ENCODE measurements around the gene ATP4A. TPM values are rescaled to one million over a fixed set of nuclear protein-coding genes. Genes with fewer than 3 reads are reported as not detected.

ATP4A gene
- total RNA-seq, 2 donors from 2014 or later: not detected

DNA sequence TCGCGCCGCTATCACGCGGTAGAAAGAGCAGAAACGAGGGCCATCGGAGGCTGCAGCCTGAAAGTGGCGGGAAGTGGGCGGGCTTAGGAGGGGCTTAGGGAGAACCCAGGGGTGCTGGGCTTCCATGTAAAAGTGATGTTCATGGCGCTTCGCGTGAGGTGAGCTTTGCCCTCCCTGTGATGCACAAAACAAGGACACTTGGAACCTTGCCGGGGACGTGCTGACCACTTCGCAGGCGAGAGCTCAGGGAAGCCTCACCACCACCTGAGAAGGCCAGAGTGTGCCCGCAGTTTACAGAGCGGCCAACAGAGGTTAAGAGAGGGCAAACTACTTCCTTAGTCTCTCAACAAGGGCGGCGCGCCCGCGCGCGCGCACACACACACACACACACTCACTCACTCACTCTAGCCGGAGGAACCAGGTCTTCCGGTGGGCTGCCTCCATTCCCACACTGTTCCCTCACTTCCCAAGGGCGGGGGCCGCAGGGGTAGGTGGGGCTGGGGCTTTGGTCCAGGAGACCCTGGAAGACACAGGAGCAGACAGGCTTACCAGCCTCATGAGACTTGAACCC is 29.6 kb downstream of the ATP4A start:
- Mint-ChIP-seq H3K27me3 (peaks cover 13 to 21% of the 10 kb centered on the region in 2 donors), H3K4me1 (ENCODE audit: low read depth in 2 of 2) (peaks cover 13 to 18% of the 10 kb centered on the region in 2 donors), H3K4me3 (peak overlapping the region; percentile 27), H3K9me3 (no peaks in the 10 kb centered on the region), H3K27ac (no peak overlapping the region), H3K36me3 (no peaks in the 10 kb centered on the region)
- ATAC-seq (peak; percentile 64 to 75), DNase-seq (ENCODE audit: low spot score) (no peak)

DNA sequence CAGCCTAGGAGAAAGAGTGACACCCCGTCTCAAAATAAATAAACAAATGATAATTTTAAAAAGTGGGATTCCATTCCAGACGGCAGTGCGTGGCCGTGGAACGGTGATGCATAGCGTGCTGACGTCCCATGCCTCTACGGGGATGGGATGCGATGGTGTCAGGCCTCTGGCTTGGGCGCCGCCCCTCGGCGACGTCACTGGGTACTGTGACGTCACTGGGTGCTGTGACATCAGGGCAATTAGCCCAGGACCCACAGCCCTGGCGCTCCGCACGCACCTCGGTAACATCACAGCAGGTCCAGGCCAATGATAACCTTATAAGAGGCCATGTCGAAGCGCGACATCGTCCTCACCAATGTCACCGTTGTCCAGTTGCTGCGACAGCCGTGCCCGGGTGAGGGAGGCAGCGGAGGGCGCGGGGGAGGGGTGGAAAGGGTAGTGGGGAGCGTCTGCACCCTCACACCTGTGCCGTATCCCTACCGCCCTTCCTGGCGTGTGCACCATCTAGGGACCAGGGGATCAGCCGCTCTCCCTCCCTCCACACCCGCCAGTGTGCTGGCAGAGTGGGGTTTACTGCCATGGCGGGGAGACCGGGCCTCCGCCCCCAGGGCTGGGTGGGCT is 30.1 kb downstream of the ATP4A start, which contains the start of gene GAPDHS:
TSS of gene GAPDHS (plus strand) at position 256 of the 621 bp plus-strand sequence. CDS start at position 328, 72 bp downstream.
- peak within 1 kb of the TSS; percentile 27 for H3K4me3 Mint-ChIP-seq
- H3K4me1 Mint-ChIP-seq (ENCODE audit: low read depth in 2 of 2): peaks cover 13 to 18% of the 10 kb centered on the region in 2 donors
- ATAC-seq (peak in 1 of 2 donors; percentile 13), DNase-seq (ENCODE audit: low spot score) (no peak)
- H3K27ac Mint-ChIP-seq: no peak within 1 kb of the TSS
- peaks cover 18 to 27% of the 10 kb centered on the region in 2 donors for H3K27me3 Mint-ChIP-seq
- H3K36me3 Mint-ChIP-seq: no peaks in the 10 kb centered on the region
- H3K9me3 Mint-ChIP-seq: no peaks in the 10 kb centered on the region

DNA sequence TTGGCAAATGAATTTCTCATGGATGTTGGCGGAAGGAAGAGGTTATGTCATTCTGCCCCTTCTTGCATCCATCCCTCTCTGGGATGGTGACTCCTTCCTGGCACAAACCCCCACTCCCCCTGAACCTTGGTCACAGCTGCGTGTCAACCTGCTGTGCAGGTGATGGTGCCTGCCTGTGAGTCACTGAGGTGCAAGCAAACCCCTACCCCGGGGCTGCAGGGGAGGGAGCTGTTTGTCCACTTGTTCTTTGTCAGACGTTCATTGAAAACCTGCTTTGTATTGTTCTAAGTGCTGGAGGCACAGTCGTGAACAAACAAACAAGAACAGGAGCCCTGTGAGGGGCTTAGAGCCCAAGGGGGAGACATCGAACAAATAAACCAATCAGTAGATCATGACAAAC is 32.2 kb downstream of the ATP4A start:
- Mint-ChIP-seq H3K4me1 (ENCODE audit: low read depth in 2 of 2) (peaks cover 8 to 12% of the 10 kb centered on the region in 2 donors), H3K36me3 (no peaks in the 10 kb centered on the region), H3K4me3 (no peak overlapping the region), H3K9me3 (no peaks in the 10 kb centered on the region), H3K27me3 (peaks cover 26 to 27% of the 10 kb centered on the region in 2 donors), H3K27ac (no peak overlapping the region)
- DNase-seq (ENCODE audit: low spot score) (no peak), ATAC-seq (no peak)

DNA sequence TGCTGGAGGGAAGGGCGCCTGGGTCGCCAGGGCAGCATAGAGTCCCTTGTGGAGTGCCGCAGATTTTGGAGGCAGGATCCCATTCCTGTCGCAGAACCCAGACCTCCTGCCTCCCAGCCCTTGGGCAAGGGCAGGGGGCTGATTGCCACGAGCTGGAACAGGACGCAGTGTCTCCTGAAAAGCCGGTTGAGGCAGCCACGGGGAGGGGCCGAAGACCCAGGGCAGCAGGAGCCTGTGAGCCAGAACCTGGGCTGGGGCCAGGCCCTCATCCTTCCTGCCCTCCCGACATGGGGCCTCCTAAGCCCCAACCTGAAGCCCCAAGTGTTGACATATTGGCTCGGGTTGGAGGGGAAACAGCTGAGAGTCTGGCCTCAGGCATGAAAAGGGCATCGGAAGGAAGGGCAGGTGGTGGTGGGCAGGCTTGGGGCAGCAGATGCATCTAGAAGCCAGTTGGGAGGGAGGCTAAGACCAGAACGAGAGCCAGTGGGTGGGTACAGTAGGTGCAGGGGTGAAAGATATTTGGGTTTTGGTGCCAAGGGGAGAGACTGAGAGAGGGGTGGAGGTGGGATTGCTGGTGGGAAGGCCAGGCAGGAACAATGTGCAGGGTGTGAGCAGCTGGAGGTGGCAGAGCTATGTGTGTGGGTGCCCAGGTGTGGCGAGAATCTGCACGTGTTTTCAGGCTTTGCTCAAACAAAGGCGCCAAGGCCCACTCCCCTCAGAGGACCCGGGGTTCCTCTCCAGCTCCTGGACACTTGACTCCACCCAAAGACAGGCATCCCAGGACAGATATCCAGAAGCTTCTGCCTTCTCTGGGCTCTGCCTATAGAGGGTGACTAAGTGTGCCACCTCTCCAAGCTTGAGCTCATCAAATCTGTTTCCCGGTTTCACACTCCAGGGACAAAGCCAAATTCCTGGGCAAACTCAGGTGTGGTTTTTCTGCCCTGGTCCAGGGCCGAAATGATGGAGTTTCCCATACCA is 33.9 kb downstream of the ATP4A start:
- Mint-ChIP-seq H3K9me3 (no peaks in the 10 kb centered on the region), H3K4me1 (ENCODE audit: low read depth in 2 of 2) (peaks cover 8 to 11% of the 10 kb centered on the region in 2 donors), H3K27me3 (peaks cover 26 to 27% of the 10 kb centered on the region in 2 donors), H3K36me3 (no peaks in the 10 kb centered on the region), H3K27ac (no peak overlapping the region), H3K4me3 (no peak overlapping the region)
- ATAC-seq (peak in 1 of 2 donors; percentile 17), DNase-seq (ENCODE audit: low spot score) (no peak)

DNA sequence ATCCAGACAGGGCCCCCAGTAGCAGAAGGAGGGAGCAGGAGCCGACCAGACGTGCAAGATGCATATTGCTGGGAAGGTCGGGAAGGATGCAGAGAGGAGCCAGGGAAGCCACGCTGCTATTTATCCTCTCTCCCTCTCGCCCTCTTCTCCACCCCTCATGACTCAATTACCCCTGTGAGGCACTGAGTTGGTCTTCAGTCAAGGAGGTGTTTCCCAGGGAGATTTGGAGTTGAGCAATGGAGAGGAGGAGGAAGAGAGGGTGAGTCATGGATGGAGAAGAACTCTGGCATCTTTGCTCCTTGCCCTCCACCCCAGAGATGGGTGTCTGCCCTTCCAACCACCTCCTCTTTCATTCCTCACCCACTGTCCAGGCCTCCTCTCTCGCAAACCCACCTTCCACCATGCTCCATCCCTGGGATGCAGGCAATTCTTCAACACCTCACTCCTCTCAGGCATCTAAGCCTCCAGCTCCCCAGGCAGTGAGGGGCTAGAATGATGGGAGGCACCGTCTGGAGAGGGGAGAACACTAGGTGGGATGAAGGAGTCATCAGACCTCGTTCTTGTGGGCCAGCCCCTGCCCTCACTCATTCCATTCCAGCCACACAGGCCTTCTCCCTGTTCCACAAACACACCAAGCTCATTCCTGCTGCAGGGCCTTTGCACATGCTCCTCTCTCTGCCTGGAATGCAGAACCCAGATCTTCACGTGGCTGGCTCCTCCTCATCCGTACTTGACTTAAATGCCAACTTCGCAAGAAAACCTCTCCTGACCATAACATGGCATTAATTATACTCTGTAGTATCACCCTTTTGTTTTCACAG is 35.0 kb downstream of the ATP4A start, which contains the start of gene SBSN:
TSS of gene SBSN (minus strand) at position 94 of the 821 bp plus-strand sequence. CDS start at position 64, 30 bp downstream.
- ATAC-seq (no peak), DNase-seq (ENCODE audit: low spot score) (no peak)
- Mint-ChIP-seq H3K36me3 (no peaks in the 10 kb centered on the region), H3K27me3 (peaks cover 26 to 27% of the 10 kb centered on the region in 2 donors), H3K27ac (no peak within 1 kb of the TSS), H3K4me1 (ENCODE audit: low read depth in 2 of 2) (peaks cover 7 to 8% of the 10 kb centered on the region in 2 donors), H3K9me3 (no peaks in the 10 kb centered on the region), H3K4me3 (no peak within 1 kb of the TSS)

DNA sequence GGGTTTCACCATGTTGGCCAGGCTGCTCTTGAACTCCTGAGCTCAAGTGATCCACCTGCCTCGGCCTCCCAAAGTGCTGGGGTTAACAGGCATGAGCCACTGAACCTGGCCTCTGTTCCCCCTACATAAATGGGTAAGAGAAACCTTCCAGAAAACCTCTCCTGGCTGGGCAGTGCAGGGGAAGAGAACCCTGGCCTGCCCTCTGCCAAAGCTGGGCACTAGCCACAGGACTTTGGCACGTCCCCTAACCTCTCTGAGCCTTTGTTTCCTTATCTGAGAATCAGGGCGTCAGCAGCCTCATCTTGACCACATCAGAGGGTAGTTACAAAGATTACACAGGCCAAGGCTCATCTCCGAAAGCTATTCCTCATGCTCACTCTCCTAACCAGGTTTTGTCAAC is 37.6 kb downstream of the ATP4A start:
- ATAC-seq (no peak), DNase-seq (ENCODE audit: low spot score) (no peak)
- Mint-ChIP-seq H3K4me3 (no peak overlapping the region), H3K27me3 (peaks cover 11 to 15% of the 10 kb centered on the region in 2 donors), H3K9me3 (no peaks in the 10 kb centered on the region), H3K27ac (no peak overlapping the region), H3K36me3 (no peaks in the 10 kb centered on the region), H3K4me1 (ENCODE audit: low read depth in 2 of 2) (peaks cover 0 to 2% of the 10 kb centered on the region in 2 donors)

DNA sequence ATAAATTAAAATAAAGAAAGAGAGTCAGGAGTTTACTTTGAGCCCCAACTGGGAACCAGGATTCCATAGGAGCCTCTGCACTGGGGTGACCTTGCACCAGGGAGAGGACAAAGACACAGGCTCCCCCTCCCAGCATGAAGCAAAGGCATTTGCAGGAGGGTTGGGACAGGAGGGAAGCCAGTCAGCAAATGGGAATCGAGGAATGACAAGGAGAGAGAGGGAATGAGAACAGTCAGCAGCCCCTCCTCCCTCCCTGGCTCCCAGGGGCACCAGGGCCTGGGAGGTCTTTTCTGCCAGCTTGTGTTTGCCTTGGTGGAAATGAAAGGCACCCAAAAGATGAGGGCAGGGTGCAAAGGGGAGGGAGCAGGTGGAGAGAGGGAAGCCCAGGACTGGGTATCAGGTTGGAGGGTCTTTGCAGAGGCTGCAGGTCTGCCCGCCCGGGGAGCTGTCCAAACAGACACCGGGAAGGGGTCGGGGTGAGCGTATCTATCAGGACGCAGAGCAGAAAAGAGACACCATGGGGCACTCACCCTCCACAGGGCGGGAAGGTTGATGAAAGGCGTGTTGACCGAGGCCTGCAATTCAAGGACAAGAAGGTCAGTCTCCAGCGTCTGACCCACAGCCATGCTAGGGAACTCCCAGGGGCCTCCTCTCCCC is 39.1 kb downstream of the ATP4A start:
- Mint-ChIP-seq H3K27ac (no peak overlapping the region), H3K9me3 (no peaks in the 10 kb centered on the region), H3K27me3 (peaks cover 13 to 19% of the 10 kb centered on the region in 2 donors), H3K36me3 (no peaks in the 10 kb centered on the region), H3K4me3 (no peak overlapping the region), H3K4me1 (ENCODE audit: low read depth in 2 of 2) (peaks cover 0 to 2% of the 10 kb centered on the region in 2 donors)
- ATAC-seq: no peak
- no peak for DNase-seq (ENCODE audit: low spot score)

DNA sequence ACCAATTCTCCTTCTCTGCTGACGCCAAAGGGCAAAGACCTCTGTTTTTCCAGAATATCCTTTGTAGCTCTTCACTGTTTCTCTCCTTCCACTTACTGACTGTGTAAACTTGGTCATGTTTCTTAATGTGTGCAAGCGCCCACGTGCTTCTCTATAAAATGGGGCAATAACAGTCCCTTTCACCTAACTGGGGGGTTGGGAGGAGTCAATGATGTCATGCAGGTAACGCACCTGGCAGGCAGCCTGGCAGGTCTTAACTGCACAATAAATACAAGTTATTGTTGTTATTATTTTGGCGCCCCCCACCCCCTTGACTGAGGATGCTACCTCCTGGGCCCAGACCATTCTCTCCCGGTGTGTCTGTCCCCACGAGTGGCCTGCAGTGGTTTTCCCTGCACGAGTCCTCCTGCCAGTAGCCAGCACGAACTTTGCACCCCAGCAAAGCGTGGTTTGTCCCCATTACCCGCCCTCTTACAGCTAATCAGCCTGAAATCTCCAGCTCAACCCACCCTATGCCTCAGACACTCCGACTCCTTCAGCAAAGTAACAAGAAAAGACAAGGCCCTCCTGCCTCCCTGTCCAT is 40.6 kb downstream of the ATP4A start:
- ATAC-seq: no peak
- Mint-ChIP-seq H3K9me3 (no peaks in the 10 kb centered on the region), H3K36me3 (no peaks in the 10 kb centered on the region), H3K4me3 (no peak overlapping the region), H3K27me3 (peaks cover 6% of the 10 kb centered on the region in 2 donors), H3K27ac (no peak overlapping the region), H3K4me1 (ENCODE audit: low read depth in 2 of 2) (peaks cover 0 to 2% of the 10 kb centered on the region in 2 donors)
- no peak for DNase-seq (ENCODE audit: low spot score)

DNA sequence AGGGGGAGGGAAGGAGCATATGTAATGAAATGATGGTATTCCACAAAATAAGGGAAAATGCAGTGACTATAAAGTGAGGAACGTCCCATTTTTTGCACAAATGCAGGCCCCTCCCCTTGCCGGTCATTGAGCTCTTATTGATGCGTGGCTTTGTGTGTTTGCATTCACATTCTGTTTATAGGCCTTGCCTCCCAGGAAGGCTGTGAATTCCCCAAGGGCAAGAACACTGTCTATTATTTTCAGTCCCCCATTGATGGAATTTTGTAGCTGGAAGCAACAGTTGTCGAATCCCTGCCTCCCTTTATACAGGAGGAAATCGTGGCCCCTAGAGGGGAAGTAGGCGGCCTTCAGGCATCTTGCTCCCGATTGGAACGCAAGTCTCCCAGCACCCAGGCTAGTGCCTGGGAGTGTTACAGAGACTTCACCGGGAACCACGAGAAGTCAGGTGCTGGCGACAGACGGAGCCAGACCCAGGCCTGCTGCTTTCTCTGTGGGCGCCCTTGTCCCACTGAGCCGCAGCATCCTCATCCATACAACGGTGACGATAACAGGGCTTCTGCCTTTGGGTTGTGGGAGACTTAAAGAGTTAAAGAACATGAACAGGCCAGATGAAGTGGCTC is 42.2 kb downstream of the ATP4A start:
- no peaks in the 10 kb centered on the region for H3K4me1 Mint-ChIP-seq (ENCODE audit: low read depth in 2 of 2)
- no peak overlapping the region for H3K27ac Mint-ChIP-seq
- H3K4me3 Mint-ChIP-seq: no peak overlapping the region
- no peak for DNase-seq (ENCODE audit: low spot score)
- H3K9me3 Mint-ChIP-seq: no peaks in the 10 kb centered on the region
- peaks cover 4 to 11% of the 10 kb centered on the region in 2 donors for H3K27me3 Mint-ChIP-seq
- ATAC-seq: no peak
- H3K36me3 Mint-ChIP-seq: no peaks in the 10 kb centered on the region

DNA sequence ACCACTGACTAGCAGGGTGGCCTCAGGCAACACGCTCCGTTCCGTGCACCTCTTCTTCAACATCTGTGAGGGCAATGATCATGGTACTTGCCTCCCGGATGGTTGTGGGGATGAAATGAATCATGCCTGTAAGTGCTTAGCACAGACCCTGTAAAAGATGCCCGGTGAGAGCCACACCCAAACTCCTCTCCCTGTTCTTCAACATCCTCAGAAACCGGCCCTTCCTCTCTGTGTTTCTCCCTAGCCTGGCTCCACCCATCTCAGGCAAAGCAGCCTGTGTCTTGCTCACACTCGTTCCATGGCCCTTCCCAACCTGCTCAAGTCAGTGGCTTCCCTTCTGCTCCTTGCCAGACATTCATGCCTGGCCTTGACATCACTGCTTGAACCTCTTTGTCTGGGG is 44.2 kb downstream of the ATP4A start:
- DNase-seq (ENCODE audit: low spot score) (no peak), ATAC-seq (no peak)
- Mint-ChIP-seq H3K27me3 (peaks cover 7 to 11% of the 10 kb centered on the region in 2 donors), H3K9me3 (no peaks in the 10 kb centered on the region), H3K27ac (no peak overlapping the region), H3K4me1 (ENCODE audit: low read depth in 2 of 2) (no peaks in the 10 kb centered on the region), H3K36me3 (no peaks in the 10 kb centered on the region), H3K4me3 (no peak overlapping the region)

DNA sequence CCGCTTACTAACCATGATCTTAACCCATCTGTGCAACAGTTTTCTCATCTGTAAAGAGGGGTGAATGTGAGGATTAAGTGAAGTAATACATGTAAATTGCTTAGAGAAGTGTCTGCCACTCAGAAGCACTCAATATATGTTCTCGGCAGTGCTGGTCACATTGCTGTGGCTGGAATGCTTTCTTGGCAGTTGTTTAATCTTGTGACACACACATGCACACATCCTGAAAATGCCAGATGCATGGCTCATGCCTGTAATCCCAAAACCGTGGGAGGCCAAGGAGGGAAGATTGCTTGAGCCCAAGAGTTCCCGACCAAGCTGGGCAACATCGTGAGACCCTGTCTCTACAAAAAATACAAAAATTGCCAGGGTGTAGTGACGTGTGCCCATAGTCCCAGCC is 45.1 kb downstream of the ATP4A start:
- DNase-seq (ENCODE audit: low spot score): no peak
- Mint-ChIP-seq H3K9me3 (no peaks in the 10 kb centered on the region), H3K36me3 (no peaks in the 10 kb centered on the region), H3K4me1 (ENCODE audit: low read depth in 2 of 2) (no peaks in the 10 kb centered on the region), H3K27me3 (peaks cover 10 to 16% of the 10 kb centered on the region in 2 donors), H3K4me3 (no peak overlapping the region), H3K27ac (no peak overlapping the region)
- ATAC-seq: no peak

DNA sequence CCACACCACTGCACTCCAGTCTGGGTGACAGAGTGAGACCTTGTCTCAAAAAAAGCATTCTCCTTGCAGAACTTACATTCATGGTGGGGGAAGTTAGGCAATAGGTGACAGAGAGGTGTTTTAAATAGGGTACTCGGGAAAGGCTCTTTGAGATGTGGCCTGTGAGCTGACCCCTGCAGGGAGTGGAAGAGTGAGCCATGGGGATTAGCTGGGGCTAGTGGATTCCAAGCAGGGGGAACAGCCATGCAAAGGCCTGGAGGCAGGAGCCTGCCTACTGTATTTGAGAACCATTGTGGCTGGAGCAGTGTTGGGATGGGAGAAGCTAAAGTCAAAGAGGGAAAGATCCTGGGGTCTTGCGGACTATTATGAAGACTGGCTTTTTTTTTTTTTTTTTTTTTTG is 46.1 kb downstream of the ATP4A start:
- no peaks in the 10 kb centered on the region for H3K4me1 Mint-ChIP-seq (ENCODE audit: low read depth in 2 of 2)

More for the DNA sequence above, 46.1 kb downstream of the ATP4A start:
- no peak overlapping the region for H3K4me3 Mint-ChIP-seq
- no peak for DNase-seq (ENCODE audit: low spot score)
- H3K36me3 Mint-ChIP-seq: no peaks in the 10 kb centered on the region
- ATAC-seq: no peak
- peaks cover 11 to 20% of the 10 kb centered on the region in 2 donors for H3K27me3 Mint-ChIP-seq
- H3K27ac Mint-ChIP-seq: no peak overlapping the region
- no peaks in the 10 kb centered on the region for H3K9me3 Mint-ChIP-seq
